ENCODE data around the gene NANOS1. TPM values are rescaled to one million over a fixed set of nuclear protein-coding genes. Genes with fewer than 3 reads are reported as not detected.

The NANOS1 gene
- total RNA-seq, 4 donors from 2014 or later = 16.5 to 25.0 (median 20.4) TPM

- WGBS, 2 donors = 92 to 94% methylated on average over 3 of the region's 3 CpGs
- Histone ChIP-seq H3K36me3 (no peaks in the 10 kb centered on the region), H3K27ac (no peak overlapping the region), H3K27me3 (no peaks in the 10 kb centered on the region), H3K9me3 (no peaks in the 10 kb centered on the region), H3K4me1 (no peaks in the 10 kb centered on the region), H3K4me3 (replicated peaks in 1 of 3) (no peak overlapping the region)
- intact Hi-C loops (cut with DNase I) = no loop called here
- TF ChIP-seq POLR2A (IDR thresholded peaks at IDR 0.05) (no peak), CTCF (IDR thresholded peaks at IDR 0.05) (no peak)
- no peak for DNase-seq
Measured at GRCh38 chr10:118993214-118993613, 36.3 kb upstream of the NANOS1 start.

GRCh38 chr10:118994321-118994720, 35.2 kb upstream of the NANOS1 start:
- intact Hi-C loops (cut with DNase I) = no loop called here
- no peak for DNase-seq

GRCh38 chr10:118995739-118996138, 33.8 kb upstream of the NANOS1 start:
- Histone ChIP-seq H3K27ac (no peak overlapping the region), H3K4me1 (no peaks in the 10 kb centered on the region), H3K36me3 (no peaks in the 10 kb centered on the region), H3K9me3 (no peaks in the 10 kb centered on the region), H3K4me3 (replicated peaks in 1 of 3) (no peak overlapping the region), H3K27me3 (no peaks in the 10 kb centered on the region)
- TF ChIP-seq POLR2A (IDR thresholded peaks at IDR 0.05) (no peak), CTCF (IDR thresholded peaks at IDR 0.05) (no peak)
- WGBS, 2 donors = 93 to 96% methylated on average over 10 of the region's 10 CpGs
- intact Hi-C loops (cut with DNase I) = no loop called here
- no peak for DNase-seq

More at GRCh38 chr10:118994321-118994720, 35.2 kb upstream of the NANOS1 start:
- no peak overlapping the region for H3K27ac ChIP-seq
- H3K27me3 ChIP-seq = no peaks in the 10 kb centered on the region
- H3K36me3 ChIP-seq = no peaks in the 10 kb centered on the region
- no peaks in the 10 kb centered on the region for H3K4me1 ChIP-seq
- WGBS, 2 donors = 76 to 77% methylated on average over 2 of the region's 2 CpGs
- no peak for TF ChIP-seq POLR2A (IDR thresholded peaks at IDR 0.05)
- no peak for TF ChIP-seq CTCF (IDR thresholded peaks at IDR 0.05)
- H3K9me3 ChIP-seq = no peaks in the 10 kb centered on the region
- no peak overlapping the region for H3K4me3 ChIP-seq (replicated peaks in 1 of 3)

- H3K9me3 ChIP-seq = no peaks in the 10 kb centered on the region
- no peak overlapping the region for H3K4me3 ChIP-seq (replicated peaks in 1 of 3)
- DNase-seq = no peak
- no peaks in the 10 kb centered on the region for H3K27me3 ChIP-seq
- H3K27ac ChIP-seq = no peak overlapping the region
- intact Hi-C loops (cut with DNase I) = no loop called here
- H3K36me3 ChIP-seq = no peaks in the 10 kb centered on the region
- no peak for TF ChIP-seq POLR2A (IDR thresholded peaks at IDR 0.05)
- no peak for TF ChIP-seq CTCF (IDR thresholded peaks at IDR 0.05)
- WGBS, 2 donors = 91 to 97% methylated on average over 2 of the region's 2 CpGs
- no peaks in the 10 kb centered on the region for H3K4me1 ChIP-seq
Measured at GRCh38 chr10:118997379-118997778, 32.1 kb upstream of the NANOS1 start.

GRCh38 chr10:118998183-118998582, 31.3 kb upstream of the NANOS1 start:
- no peak for DNase-seq
- Histone ChIP-seq H3K4me1 (no peaks in the 10 kb centered on the region), H3K4me3 (replicated peaks in 1 of 3) (no peak overlapping the region), H3K36me3 (no peaks in the 10 kb centered on the region), H3K27ac (no peak overlapping the region), H3K27me3 (no peaks in the 10 kb centered on the region), H3K9me3 (no peaks in the 10 kb centered on the region)
- WGBS, 2 donors = 83 to 85% methylated on average over 5 of the region's 5 CpGs
- intact Hi-C loops (cut with DNase I) = no loop called here
- TF ChIP-seq CTCF (IDR thresholded peaks at IDR 0.05) = no peak
- no peak for TF ChIP-seq POLR2A (IDR thresholded peaks at IDR 0.05)
